Liver (tissue), 3 donors: ENCODE data around the gene KLK15.

Source experiments
- SP1 ChIP-seq: IDR thresholded peaks from 2 replicates; pipeline ENCODE4 v1.6.1; 2018; ENCODE audit warnings: antibody characterized with exemption, mild to moderate bottlenecking
- TAF1 ChIP-seq: conservative IDR thresholded peaks from 2 replicates; pipeline ENCODE4 v1.6.1; 2016; ENCODE audit warnings: antibody characterized with exemption, mild to moderate bottlenecking
- TF ChIP-seq, protein P1 (sequence below): fragments of 150-350 bp; IDR thresholded peaks from 2 replicates; pipeline ENCODE4 v1.5.1; 2017; ENCODE audit warnings: improper control_type of control experiment, low read depth, low read length; ENCODE audit not compliant: missing input control
- TF ChIP-seq, protein P2 (sequence below): IDR thresholded peaks from 2 replicates; pipeline ENCODE4 v1.6.1; 2016; ENCODE audit warnings: antibody characterized with exemption
- donor health status: healthy.
- donor health status: healthy.

DNA sequence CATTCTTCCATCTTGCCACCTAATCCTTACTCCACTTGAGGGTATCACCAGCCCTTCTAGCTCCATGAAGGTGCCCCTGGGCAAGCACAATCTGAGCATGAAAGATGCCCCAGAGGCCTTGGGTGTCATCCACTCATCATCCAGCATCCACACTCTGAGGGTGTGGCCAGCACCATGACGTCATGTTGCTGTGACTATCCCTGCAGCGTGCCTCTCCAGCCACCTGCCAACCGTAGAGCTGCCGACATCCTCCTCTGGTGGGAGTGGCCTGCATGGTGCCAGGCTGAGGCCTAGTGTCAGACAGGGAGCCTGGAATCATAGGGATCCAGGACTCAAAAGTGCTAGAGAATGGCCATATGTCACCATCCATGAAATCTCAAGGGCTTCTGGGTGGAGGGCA, 18.2 kb upstream of the KLK15 start:
- TF ChIP-seq TAF1 (no peak), SP1 (no peak)
- TF ChIP-seq, protein P1, sequence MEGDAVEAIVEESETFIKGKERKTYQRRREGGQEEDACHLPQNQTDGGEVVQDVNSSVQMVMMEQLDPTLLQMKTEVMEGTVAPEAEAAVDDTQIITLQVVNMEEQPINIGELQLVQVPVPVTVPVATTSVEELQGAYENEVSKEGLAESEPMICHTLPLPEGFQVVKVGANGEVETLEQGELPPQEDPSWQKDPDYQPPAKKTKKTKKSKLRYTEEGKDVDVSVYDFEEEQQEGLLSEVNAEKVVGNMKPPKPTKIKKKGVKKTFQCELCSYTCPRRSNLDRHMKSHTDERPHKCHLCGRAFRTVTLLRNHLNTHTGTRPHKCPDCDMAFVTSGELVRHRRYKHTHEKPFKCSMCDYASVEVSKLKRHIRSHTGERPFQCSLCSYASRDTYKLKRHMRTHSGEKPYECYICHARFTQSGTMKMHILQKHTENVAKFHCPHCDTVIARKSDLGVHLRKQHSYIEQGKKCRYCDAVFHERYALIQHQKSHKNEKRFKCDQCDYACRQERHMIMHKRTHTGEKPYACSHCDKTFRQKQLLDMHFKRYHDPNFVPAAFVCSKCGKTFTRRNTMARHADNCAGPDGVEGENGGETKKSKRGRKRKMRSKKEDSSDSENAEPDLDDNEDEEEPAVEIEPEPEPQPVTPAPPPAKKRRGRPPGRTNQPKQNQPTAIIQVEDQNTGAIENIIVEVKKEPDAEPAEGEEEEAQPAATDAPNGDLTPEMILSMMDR: no peak
- TF ChIP-seq, protein P2, sequence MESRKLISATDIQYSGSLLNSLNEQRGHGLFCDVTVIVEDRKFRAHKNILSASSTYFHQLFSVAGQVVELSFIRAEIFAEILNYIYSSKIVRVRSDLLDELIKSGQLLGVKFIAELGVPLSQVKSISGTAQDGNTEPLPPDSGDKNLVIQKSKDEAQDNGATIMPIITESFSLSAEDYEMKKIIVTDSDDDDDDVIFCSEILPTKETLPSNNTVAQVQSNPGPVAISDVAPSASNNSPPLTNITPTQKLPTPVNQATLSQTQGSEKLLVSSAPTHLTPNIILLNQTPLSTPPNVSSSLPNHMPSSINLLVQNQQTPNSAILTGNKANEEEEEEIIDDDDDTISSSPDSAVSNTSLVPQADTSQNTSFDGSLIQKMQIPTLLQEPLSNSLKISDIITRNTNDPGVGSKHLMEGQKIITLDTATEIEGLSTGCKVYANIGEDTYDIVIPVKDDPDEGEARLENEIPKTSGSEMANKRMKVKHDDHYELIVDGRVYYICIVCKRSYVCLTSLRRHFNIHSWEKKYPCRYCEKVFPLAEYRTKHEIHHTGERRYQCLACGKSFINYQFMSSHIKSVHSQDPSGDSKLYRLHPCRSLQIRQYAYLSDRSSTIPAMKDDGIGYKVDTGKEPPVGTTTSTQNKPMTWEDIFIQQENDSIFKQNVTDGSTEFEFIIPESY: no peak
